T-helper 1 cell treated with Interleukin-12 subunit alpha and Interleukin-12 subunit beta and Interleukin-4 antibody, amounts not matched to agents 30 μg/mL and 1 μg/mL, for 36 hours (primary cell): ENCODE results near the gene CEP89.
"Not testable (repeated sequence)": the region's sequence is repeated elsewhere in the genome, so short reads cannot be mapped to it uniquely, and the experiment has no call there.

Experiments used
- H3K27ac Mint-ChIP-seq: one replicate; pipeline ENCODE4 v1.8.0; 2021; ENCODE audit warnings: mild to moderate bottlenecking, mixed read lengths
- H3K27me3 Mint-ChIP-seq: one replicate; pipeline ENCODE4 v1.8.0; 2021; ENCODE audit warnings: low read depth, mixed read lengths
- H3K36me3 Mint-ChIP-seq: one replicate; pipeline ENCODE4 v1.8.0; 2021; ENCODE audit warnings: low read depth, mixed read lengths
- H3K4me1 Mint-ChIP-seq: one replicate; pipeline ENCODE4 v1.8.0; 2021; ENCODE audit warnings: low read depth, mixed read lengths
- H3K4me3 Mint-ChIP-seq: one replicate; pipeline ENCODE4 v1.8.0; 2021; ENCODE audit warnings: mild to moderate bottlenecking, moderate library complexity, mixed read lengths
- H3K9me3 Mint-ChIP-seq: one replicate; pipeline ENCODE4 v1.8.0; 2021; ENCODE audit warnings: mixed read lengths

CEP89 gene

GRCh38 chr19:32971715-32972540 lies at the start of gene CEP89, which contains the start of gene FAAP24:
TSS of gene CEP89 (minus strand) at chr19:32971958. CDS start at chr19:32971874, 84 bp downstream.
TSS of gene FAAP24 (plus strand) at chr19:32972242. CDS start at chr19:32973197, 955 bp downstream.
- Mint-ChIP-seq H3K9me3 (no peaks in the 10 kb centered on the region), H3K36me3 (peaks cover 8% of the 10 kb centered on the region), H3K27ac (peak within 1 kb of the TSS; percentile 92), H3K4me1 (peaks cover 15% of the 10 kb centered on the region), H3K27me3 (no peaks in the 10 kb centered on the region), H3K4me3 (peak within 1 kb of the TSS; percentile 99)

GRCh38 chr19:33010891-33011290 lies 39.1 kb upstream of the CEP89 start:
- not testable (repeated sequence) for H3K27me3 Mint-ChIP-seq, H3K36me3 Mint-ChIP-seq, H3K4me1 Mint-ChIP-seq, H3K9me3 Mint-ChIP-seq, H3K27ac Mint-ChIP-seq, H3K4me3 Mint-ChIP-seq

- Mint-ChIP-seq H3K36me3 (no peaks in the 10 kb centered on the region), H3K9me3 (no peaks in the 10 kb centered on the region), H3K27ac (no peak overlapping the region), H3K4me3 (no peak overlapping the region), H3K4me1 (no peaks in the 10 kb centered on the region), H3K27me3 (no peaks in the 10 kb centered on the region)
Observed at GRCh38 chr19:33008738-33009137, 37.0 kb upstream of the CEP89 start.

GRCh38 chr19:33005440-33005839 lies 33.7 kb upstream of the CEP89 start:
- Mint-ChIP-seq H3K4me3 (no peak overlapping the region), H3K36me3 (peaks cover 2% of the 10 kb centered on the region), H3K27me3 (no peaks in the 10 kb centered on the region), H3K9me3 (no peaks in the 10 kb centered on the region), H3K27ac (no peak overlapping the region), H3K4me1 (peaks cover 5% of the 10 kb centered on the region)

GRCh38 chr19:33003424-33004024 lies 31.8 kb upstream of the CEP89 start:
- H3K4me1 Mint-ChIP-seq, H3K27ac Mint-ChIP-seq, H3K36me3 Mint-ChIP-seq, H3K4me3 Mint-ChIP-seq, H3K27me3 Mint-ChIP-seq, H3K9me3 Mint-ChIP-seq: not testable (repeated sequence)

GRCh38 chr19:33002126-33002865 lies 30.5 kb upstream of the CEP89 start:
- H3K27ac Mint-ChIP-seq, H3K9me3 Mint-ChIP-seq, H3K27me3 Mint-ChIP-seq, H3K4me1 Mint-ChIP-seq, H3K4me3 Mint-ChIP-seq, H3K36me3 Mint-ChIP-seq: not testable (repeated sequence)

GRCh38 chr19:33000910-33001309 lies 29.2 kb upstream of the CEP89 start:
- no peaks in the 10 kb centered on the region for H3K27me3 Mint-ChIP-seq
- H3K4me1 Mint-ChIP-seq: peaks cover 8% of the 10 kb centered on the region
- H3K36me3 Mint-ChIP-seq: peaks cover 3% of the 10 kb centered on the region
- peak overlapping the region; percentile 67 for H3K4me3 Mint-ChIP-seq
- H3K27ac Mint-ChIP-seq: peak overlapping the region; percentile 78
- H3K9me3 Mint-ChIP-seq: no peaks in the 10 kb centered on the region

- no peaks in the 10 kb centered on the region for H3K27me3 Mint-ChIP-seq
- H3K4me3 Mint-ChIP-seq: peak overlapping the region; percentile 67
- H3K27ac Mint-ChIP-seq: peak overlapping the region; percentile 78
- H3K36me3 Mint-ChIP-seq: peaks cover 3% of the 10 kb centered on the region
- H3K4me1 Mint-ChIP-seq: peaks cover 8% of the 10 kb centered on the region
- no peaks in the 10 kb centered on the region for H3K9me3 Mint-ChIP-seq
Observed at GRCh38 chr19:33000510-33000909, 28.8 kb upstream of the CEP89 start.

- H3K4me3 Mint-ChIP-seq: no peak overlapping the region
- H3K27me3 Mint-ChIP-seq: no peaks in the 10 kb centered on the region
- H3K4me1 Mint-ChIP-seq: peaks cover 8% of the 10 kb centered on the region
- peak overlapping the region; percentile 10 for H3K27ac Mint-ChIP-seq
- H3K9me3 Mint-ChIP-seq: no peaks in the 10 kb centered on the region
- H3K36me3 Mint-ChIP-seq: peaks cover 3% of the 10 kb centered on the region
Observed at GRCh38 chr19:32998722-32999121, 27.0 kb upstream of the CEP89 start.

- Mint-ChIP-seq H3K4me3 (no peak overlapping the region), H3K4me1 (peaks cover 8% of the 10 kb centered on the region), H3K27ac (no peak overlapping the region), H3K9me3 (no peaks in the 10 kb centered on the region), H3K27me3 (no peaks in the 10 kb centered on the region), H3K36me3 (peaks cover 3% of the 10 kb centered on the region)
Observed at GRCh38 chr19:32997716-32998355, 26.1 kb upstream of the CEP89 start.

- not testable (repeated sequence) for H3K9me3 Mint-ChIP-seq, H3K36me3 Mint-ChIP-seq
Observed at GRCh38 chr19:32997061-32997464, 25.3 kb upstream of the CEP89 start.

GRCh38 chr19:32995966-32996365 lies 24.2 kb upstream of the CEP89 start:
- not testable (repeated sequence) for H3K9me3 Mint-ChIP-seq, H3K27ac Mint-ChIP-seq, H3K4me3 Mint-ChIP-seq, H3K36me3 Mint-ChIP-seq, H3K27me3 Mint-ChIP-seq
- peaks cover 12% of the 10 kb centered on the region for H3K4me1 Mint-ChIP-seq

More at GRCh38 chr19:32997061-32997464, 25.3 kb upstream of the CEP89 start:
- not testable (repeated sequence) for H3K27me3 Mint-ChIP-seq, H3K27ac Mint-ChIP-seq, H3K4me3 Mint-ChIP-seq, H3K4me1 Mint-ChIP-seq

GRCh38 chr19:32988724-32989123 lies 17.0 kb upstream of the CEP89 start:
- peaks cover 4% of the 10 kb centered on the region for H3K4me1 Mint-ChIP-seq
- no peak overlapping the region for H3K27ac Mint-ChIP-seq
- H3K27me3 Mint-ChIP-seq: no peaks in the 10 kb centered on the region
- H3K4me3 Mint-ChIP-seq: no peak overlapping the region
- H3K9me3 Mint-ChIP-seq: no peaks in the 10 kb centered on the region
- H3K36me3 Mint-ChIP-seq: no peaks in the 10 kb centered on the region

- not testable (repeated sequence) for H3K9me3 Mint-ChIP-seq, H3K4me3 Mint-ChIP-seq, H3K4me1 Mint-ChIP-seq, H3K27ac Mint-ChIP-seq, H3K36me3 Mint-ChIP-seq, H3K27me3 Mint-ChIP-seq
Observed at GRCh38 chr19:32988254-32988653, 16.5 kb upstream of the CEP89 start.
